Thoracic aorta (tissue), 2 donors: ENCODE measurements around the gene CNTN4. TPM values are rescaled to one million over a fixed set of nuclear protein-coding genes. Genes with fewer than 3 reads are reported as not detected.

Experiments used
- ATAC-seq: fragments of 150-250 bp; one replicate; pipeline ENCODE4 v1.8.0; 2017; ENCODE audit warnings: low read depth; ENCODE audit not compliant: insufficient number of reproducible peaks, low FRiP score
- DNase-seq: peaks from one replicate; pipeline ENCODE4 v3.0.0-alpha.2; 2020; ENCODE audit warnings: low spot score
- H3K27ac ChIP-seq, 2 donors: fragments of 200-600 bp; sonication (generic); 1 replicate in 1 of 2; 2 replicates in 1 of 2; pipeline ENCODE4 v1.5.1; 2016; ENCODE audit warnings: mild to moderate bottlenecking in 2 of 2, moderate library complexity in 2 of 2
- H3K27me3 ChIP-seq: fragments of 200-600 bp; sonication (generic); replicated peaks from 2 replicates; pipeline ENCODE4 v1.6.0; 2016; ENCODE audit warnings: mild to moderate bottlenecking; ENCODE audit not compliant: insufficient read depth
- H3K36me3 ChIP-seq: fragments of 200-600 bp; sonication (generic); one replicate; pipeline ENCODE4 v1.5.1; 2016
- H3K4me1 ChIP-seq, 2 donors: fragments of 200-600 bp; sonication (generic); 1 replicate in 1 of 2; 2 replicates in 1 of 2; pipeline versions ENCODE4 v1.5.1 to v1.6.0; 2016; ENCODE audit warnings: low read depth in 2 of 2, mild to moderate bottlenecking in 1 of 2; ENCODE audit not compliant: control insufficient read depth in 1 of 2
- H3K4me3 ChIP-seq: fragments of 200-600 bp; sonication (generic); 2 replicates; pipeline ENCODE4 v1.5.1; 2016; ENCODE audit warnings: mild to moderate bottlenecking
- H3K9me3 ChIP-seq: fragments of 200-600 bp; sonication (generic); 2 replicates; pipeline ENCODE4 v1.5.1; 2016
- total RNA-seq, 2 donors: library from RNA; depleted of rRNA; stranded (reverse); fragments of >200 nt; gene quantifications; one replicate each; pipeline versions ENCODE4 v1.1.0 to v1.2.3, GENCODE V29; 2016
- TF ChIP-seq, protein P1 (sequence below): fragments of 200-600 bp; sonication (generic); IDR thresholded peaks from one replicate; pipeline ENCODE4 v1.5.1; 2019; ENCODE audit warnings: antibody characterized with exemption

CNTN4 gene
- total RNA-seq, 2 donors from 2014 or later: 103 to 116 TPM

DNA sequence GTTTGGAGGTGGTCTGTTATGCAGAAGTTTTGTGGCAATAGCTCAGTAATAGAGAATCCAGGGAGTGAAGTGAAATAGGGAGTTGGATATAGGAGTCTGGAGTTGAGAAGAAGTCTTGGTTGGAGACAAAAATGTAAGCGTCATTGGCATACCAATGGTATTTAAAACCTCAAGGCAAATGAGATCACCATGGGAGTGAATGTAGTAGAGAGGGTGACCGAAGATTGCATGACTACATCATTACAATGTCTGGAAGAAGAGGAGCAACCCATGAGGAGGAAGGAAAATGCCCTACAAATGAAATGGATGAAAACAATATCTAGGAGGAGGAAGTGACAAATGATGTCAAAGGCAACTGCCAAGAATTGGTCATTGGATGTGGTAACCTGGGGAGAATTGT, 54.4 kb downstream of the CNTN4 start:
- ATAC-seq (no peak), DNase-seq (no peak)
- Histone ChIP-seq H3K4me3 (no peak overlapping the region), H3K9me3 (no peaks in the 10 kb centered on the region), H3K27me3 (no peaks in the 10 kb centered on the region), H3K36me3 (no peaks in the 10 kb centered on the region), H3K27ac (no peak overlapping the region), H3K4me1 (peaks cover 0 to 7% of the 10 kb centered on the region in 2 donors)
- TF ChIP-seq, protein P1, sequence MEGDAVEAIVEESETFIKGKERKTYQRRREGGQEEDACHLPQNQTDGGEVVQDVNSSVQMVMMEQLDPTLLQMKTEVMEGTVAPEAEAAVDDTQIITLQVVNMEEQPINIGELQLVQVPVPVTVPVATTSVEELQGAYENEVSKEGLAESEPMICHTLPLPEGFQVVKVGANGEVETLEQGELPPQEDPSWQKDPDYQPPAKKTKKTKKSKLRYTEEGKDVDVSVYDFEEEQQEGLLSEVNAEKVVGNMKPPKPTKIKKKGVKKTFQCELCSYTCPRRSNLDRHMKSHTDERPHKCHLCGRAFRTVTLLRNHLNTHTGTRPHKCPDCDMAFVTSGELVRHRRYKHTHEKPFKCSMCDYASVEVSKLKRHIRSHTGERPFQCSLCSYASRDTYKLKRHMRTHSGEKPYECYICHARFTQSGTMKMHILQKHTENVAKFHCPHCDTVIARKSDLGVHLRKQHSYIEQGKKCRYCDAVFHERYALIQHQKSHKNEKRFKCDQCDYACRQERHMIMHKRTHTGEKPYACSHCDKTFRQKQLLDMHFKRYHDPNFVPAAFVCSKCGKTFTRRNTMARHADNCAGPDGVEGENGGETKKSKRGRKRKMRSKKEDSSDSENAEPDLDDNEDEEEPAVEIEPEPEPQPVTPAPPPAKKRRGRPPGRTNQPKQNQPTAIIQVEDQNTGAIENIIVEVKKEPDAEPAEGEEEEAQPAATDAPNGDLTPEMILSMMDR: no peak

DNA sequence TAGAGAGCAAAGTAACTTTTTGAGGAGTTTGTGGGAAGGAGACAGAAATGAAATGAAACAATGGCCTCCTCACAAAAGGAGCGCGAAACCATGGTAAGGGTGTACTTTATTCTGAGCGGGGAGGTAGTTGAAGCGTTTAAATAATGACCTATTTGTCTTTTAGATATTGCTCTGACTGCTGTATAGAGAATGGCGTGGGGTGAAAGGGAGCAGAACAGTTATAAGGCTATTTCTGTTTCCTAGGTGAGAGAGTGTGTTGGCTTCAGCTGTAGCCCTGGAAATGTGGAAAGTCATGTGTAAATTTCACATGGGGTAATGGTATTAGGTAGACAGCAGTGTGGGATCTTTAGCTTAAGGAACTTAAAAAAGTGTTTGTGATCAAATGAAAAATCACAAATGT, 54.9 kb downstream of the CNTN4 start:
- DNase-seq (no peak), ATAC-seq (no peak)
- Histone ChIP-seq H3K36me3 (no peaks in the 10 kb centered on the region), H3K27me3 (no peaks in the 10 kb centered on the region), H3K4me3 (no peak overlapping the region), H3K4me1 (peaks cover 0 to 7% of the 10 kb centered on the region in 2 donors), H3K27ac (no peak overlapping the region), H3K9me3 (no peaks in the 10 kb centered on the region)
- TF ChIP-seq, protein P1: no peak

- Histone ChIP-seq H3K27ac (no peak overlapping the region), H3K4me3 (no peak overlapping the region), H3K9me3 (no peaks in the 10 kb centered on the region), H3K36me3 (no peaks in the 10 kb centered on the region), H3K4me1 (peaks cover 0 to 7% of the 10 kb centered on the region in 2 donors), H3K27me3 (no peaks in the 10 kb centered on the region)
- no peak for DNase-seq
- TF ChIP-seq, protein P1: no peak
- ATAC-seq: no peak
Observed at GRCh38 chr3:2154621-2155020, 56.0 kb downstream of the CNTN4 start.

DNA sequence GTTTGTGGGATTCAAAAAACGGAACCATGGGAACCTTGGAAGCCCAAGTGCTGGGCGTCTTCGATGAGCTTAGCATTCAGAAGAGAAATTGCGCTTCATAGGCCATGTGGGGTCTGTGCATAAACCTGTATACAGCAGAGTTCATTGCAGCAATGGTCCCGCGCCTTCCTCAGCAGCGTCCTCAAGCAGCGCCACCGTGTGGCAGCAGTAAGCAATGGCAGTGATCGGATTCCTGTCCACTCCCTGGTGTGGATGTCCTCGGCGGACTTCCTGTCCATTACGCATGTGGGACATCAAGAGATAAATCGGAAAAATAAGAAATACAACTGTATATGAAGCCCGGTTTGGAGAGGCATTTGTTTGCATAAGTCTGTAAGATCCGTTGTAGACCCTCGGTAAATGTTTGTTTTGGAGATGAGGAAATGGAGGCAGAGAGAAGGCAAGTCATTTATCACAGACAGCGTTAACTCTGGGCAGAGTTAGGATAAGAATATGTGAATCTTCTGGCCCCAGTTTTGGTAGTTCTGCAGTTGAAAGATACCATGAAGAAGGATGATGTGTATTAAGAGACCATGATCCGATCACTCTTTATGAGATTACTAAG, 57.7 kb downstream of the CNTN4 start:
- DNase-seq (no peak), ATAC-seq (no peak)
- Histone ChIP-seq H3K36me3 (no peaks in the 10 kb centered on the region), H3K9me3 (no peaks in the 10 kb centered on the region), H3K27ac (no peak overlapping the region), H3K27me3 (no peaks in the 10 kb centered on the region), H3K4me3 (no peak overlapping the region), H3K4me1 (no peaks in the 10 kb centered on the region)
- TF ChIP-seq, protein P1: peak; percentile 21

GRCh38 chr3:2158828-2159227, 60.2 kb downstream of the CNTN4 start:
- TF ChIP-seq, protein P1: no peak
- no peaks in the 10 kb centered on the region for H3K27me3 ChIP-seq
- ATAC-seq (no peak), DNase-seq (no peak)
- no peaks in the 10 kb centered on the region for H3K4me1 ChIP-seq
- no peak overlapping the region for H3K27ac ChIP-seq
- H3K9me3 ChIP-seq: no peaks in the 10 kb centered on the region
- no peaks in the 10 kb centered on the region for H3K36me3 ChIP-seq
- no peak overlapping the region for H3K4me3 ChIP-seq
